ENCODE measurements around the gene AOAH.

DNA sequence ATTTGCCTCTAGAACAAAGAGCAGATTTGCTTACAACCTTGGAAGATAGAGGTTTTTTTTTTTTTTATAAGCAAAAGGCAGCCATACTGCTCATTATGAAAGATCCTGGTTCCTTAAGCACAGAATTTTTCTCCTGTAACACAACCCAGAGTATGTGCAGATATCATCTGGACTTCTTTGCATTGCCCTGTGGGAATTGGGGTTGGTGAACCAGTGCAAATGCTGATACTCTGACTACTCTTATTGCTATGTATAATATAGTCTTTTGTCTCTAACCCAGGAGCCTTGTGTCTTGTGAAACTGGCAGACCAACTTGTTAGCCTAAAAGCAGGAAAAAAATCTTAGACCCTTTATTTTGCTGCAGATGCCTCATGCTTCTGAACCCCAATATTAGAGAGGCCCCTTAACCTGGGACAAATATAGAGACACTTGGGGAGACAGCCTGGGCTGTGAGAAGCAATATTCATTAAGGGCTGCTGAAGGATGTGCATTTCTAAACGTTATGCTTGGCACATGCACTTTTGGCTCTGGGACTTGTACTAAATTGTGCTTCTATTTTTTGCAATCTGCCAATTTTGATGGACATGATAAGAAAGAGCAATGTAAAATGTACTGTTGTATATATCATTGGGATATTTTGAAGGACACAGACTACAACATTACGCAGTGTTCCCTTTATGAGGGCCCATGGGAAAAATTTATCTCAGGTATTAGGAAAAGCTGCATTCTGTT, 255.8 kb downstream of the AOAH start:
- TF ChIP-seq, protein P1, sequence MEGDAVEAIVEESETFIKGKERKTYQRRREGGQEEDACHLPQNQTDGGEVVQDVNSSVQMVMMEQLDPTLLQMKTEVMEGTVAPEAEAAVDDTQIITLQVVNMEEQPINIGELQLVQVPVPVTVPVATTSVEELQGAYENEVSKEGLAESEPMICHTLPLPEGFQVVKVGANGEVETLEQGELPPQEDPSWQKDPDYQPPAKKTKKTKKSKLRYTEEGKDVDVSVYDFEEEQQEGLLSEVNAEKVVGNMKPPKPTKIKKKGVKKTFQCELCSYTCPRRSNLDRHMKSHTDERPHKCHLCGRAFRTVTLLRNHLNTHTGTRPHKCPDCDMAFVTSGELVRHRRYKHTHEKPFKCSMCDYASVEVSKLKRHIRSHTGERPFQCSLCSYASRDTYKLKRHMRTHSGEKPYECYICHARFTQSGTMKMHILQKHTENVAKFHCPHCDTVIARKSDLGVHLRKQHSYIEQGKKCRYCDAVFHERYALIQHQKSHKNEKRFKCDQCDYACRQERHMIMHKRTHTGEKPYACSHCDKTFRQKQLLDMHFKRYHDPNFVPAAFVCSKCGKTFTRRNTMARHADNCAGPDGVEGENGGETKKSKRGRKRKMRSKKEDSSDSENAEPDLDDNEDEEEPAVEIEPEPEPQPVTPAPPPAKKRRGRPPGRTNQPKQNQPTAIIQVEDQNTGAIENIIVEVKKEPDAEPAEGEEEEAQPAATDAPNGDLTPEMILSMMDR (IDR thresholded peaks at IDR 0.05; ENCODE audit: extremely low read depth in 1 of 2, insufficient read depth in 1 of 2, low read depth in 1 of 2, low read length in 2 of 2) = no peak
- TF ChIP-seq POLR2A (IDR thresholded peaks at IDR 0.05; ENCODE audit: low read depth, low read length) = no peak
- no peak for TF ChIP-seq POLR2AphosphoS5 (IDR thresholded peaks at IDR 0.05; ENCODE audit: insufficient read depth, low read depth, low read length)
- TF ChIP-seq, protein P2, sequence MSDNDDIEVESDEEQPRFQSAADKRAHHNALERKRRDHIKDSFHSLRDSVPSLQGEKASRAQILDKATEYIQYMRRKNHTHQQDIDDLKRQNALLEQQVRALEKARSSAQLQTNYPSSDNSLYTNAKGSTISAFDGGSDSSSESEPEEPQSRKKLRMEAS (IDR thresholded peaks at IDR 0.05; ENCODE audit: insufficient read depth, insufficient read length) = no peak
- TF ChIP-seq EZH2 (IDR thresholded peaks at IDR 0.05; ENCODE audit: borderline replicate concordance, low read depth, low read length, severe bottlenecking) = no peak
- TF ChIP-seq FOS (IDR thresholded peaks at IDR 0.05; ENCODE audit: borderline replicate concordance, insufficient read depth, low read length) = no peak
- TF ChIP-seq MYC (IDR thresholded peaks at IDR 0.05; ENCODE audit: low read depth, low read length) = no peak
- TF ChIP-seq JUN (IDR thresholded peaks at IDR 0.05; ENCODE audit: borderline replicate concordance, insufficient read depth, insufficient read length, low read depth) = no peak
- TF ChIP-seq GATA2 (IDR thresholded peaks at IDR 0.05; ENCODE audit: insufficient read depth, insufficient read length, low read depth, low read length) = no peak

Measured in endothelial cell of umbilical vein (primary cell).